IMR-90 (cell line): ENCODE results near the gene OGFOD3. TPM values are rescaled to one million over a fixed set of nuclear protein-coding genes. Genes with fewer than 3 reads are reported as not detected.

Experiments
- ATAC-seq: fragments of 200-7000 bp; cut with Tn5 transposase; 2 replicates; pipeline ENCODE4 v1.9.1; 2020; ENCODE audit warnings: low read depth, mild to moderate bottlenecking, moderate library complexity
- BruUV-seq: library from RNA; stranded (reverse); fragments of 400-500 nt; replicated peaks from 2 replicates; lab custom pipeline; 2021; lab: Mats Ljungman, UMichigan
- CTCF ChIA-PET: fragments of 300-600 bp; formaldehyde crosslinking; extraction: SDS; loops from one replicate; lab custom pipeline; 2021; ENCODE audit warnings: antibody characterized with exemption; lab: Yijun Ruan, JAX
- POLR2A ChIA-PET: fragments of 300-600 bp; sonication (Branson Sonifier 250); formaldehyde crosslinking; loops from one replicate; lab custom pipeline; 2022; ENCODE audit warnings: antibody characterized with exemption; ENCODE audit not compliant: unreplicated experiment; lab: Charles Lee
- DNase-seq: peaks from one replicate; pipeline ENCODE4 v3.0.0; 2013
- H2AFZ ChIP-seq: replicated peaks from 2 replicates; pipeline ENCODE3; 2013; ENCODE audit warnings: low read length, mild to moderate bottlenecking; ENCODE audit not compliant: poor library complexity
- H2AK5ac ChIP-seq: 2 replicates; pipeline ENCODE4 v1.6.1; 2013; ENCODE audit warnings: low read depth, low read length, inconsistent platforms
- H2AK9ac ChIP-seq: replicated peaks from 2 replicates; pipeline ENCODE3; 2013; ENCODE audit warnings: mild to moderate bottlenecking, low read depth, low read length, moderate library complexity; ENCODE audit not compliant: poor library complexity
- H2BK120ac ChIP-seq: 2 replicates; pipeline ENCODE4 v1.6.1; 2013; ENCODE audit warnings: low read depth, low read length, inconsistent platforms
- H2BK15ac ChIP-seq: 3 replicates; pipeline ENCODE4 v1.6.1; 2013; ENCODE audit warnings: low read depth, low read length, inconsistent platforms
- H2BK20ac ChIP-seq: 2 replicates; pipeline ENCODE4 v1.6.1; 2013; ENCODE audit warnings: low read depth, mild to moderate bottlenecking, inconsistent platforms, low read length, moderate library complexity
- H2BK5ac ChIP-seq: 2 replicates; pipeline ENCODE4 v1.6.1; 2013; ENCODE audit warnings: mild to moderate bottlenecking, low read depth, low read length, inconsistent platforms; ENCODE audit not compliant: poor library complexity, severe bottlenecking
- H3K14ac ChIP-seq: replicated peaks from 2 replicates; pipeline ENCODE4 v1.6.1; 2013; ENCODE audit warnings: low read depth, low read length, inconsistent platforms
- H3K18ac ChIP-seq: 2 replicates; pipeline ENCODE4 v1.6.1; 2013; ENCODE audit warnings: low read depth, low read length, control low read depth
- H3K23ac ChIP-seq: 2 replicates; pipeline ENCODE4 v1.6.1; 2013; ENCODE audit warnings: low read depth, low read length, inconsistent platforms
- H3K27ac ChIP-seq: 2 replicates; pipeline ENCODE4 v1.5.1; 2013; ENCODE audit warnings: mild to moderate bottlenecking, control low read depth, low read length; ENCODE audit not compliant: insufficient read depth
- H3K27me3 ChIP-seq: 2 replicates; pipeline ENCODE4 v1.6.1; 2013; ENCODE audit warnings: low read length; ENCODE audit not compliant: control insufficient read depth, insufficient read depth
- H3K36me3 ChIP-seq: 2 replicates; pipeline ENCODE4 v1.6.1; 2013; ENCODE audit warnings: low read length, mixed read lengths; ENCODE audit not compliant: control insufficient read depth, insufficient read depth
- H3K4ac ChIP-seq: 2 replicates; pipeline ENCODE4 v1.6.1; 2013; ENCODE audit warnings: low read depth, low read length, inconsistent platforms
- H3K4me1 ChIP-seq: 2 replicates; pipeline ENCODE4 v1.6.1; 2013; ENCODE audit warnings: low read length, mixed read lengths; ENCODE audit not compliant: control insufficient read depth, insufficient read depth
- H3K4me2 ChIP-seq: 2 replicates; pipeline ENCODE4 v1.6.1; 2013; ENCODE audit warnings: low read depth, mild to moderate bottlenecking, control low read depth, low read length, moderate library complexity
- H3K4me3 ChIP-seq: 2 replicates; pipeline ENCODE4 v1.5.1; 2013; ENCODE audit warnings: low read depth, mild to moderate bottlenecking, control low read depth, low read length, moderate library complexity; ENCODE audit not compliant: insufficient read depth
- H3K56ac ChIP-seq: 2 replicates; pipeline ENCODE4 v1.6.1; 2013; ENCODE audit warnings: low read length, inconsistent platforms; ENCODE audit not compliant: insufficient read depth; ENCODE audit errors: extremely low read depth
- H3K79me1 ChIP-seq, 2 experiments: 2 replicates each; pipeline ENCODE4 v1.6.1; 2013; ENCODE audit warnings: low read length in 2 of 2, inconsistent platforms in 1 of 2, low read depth in 1 of 2
- H3K9ac ChIP-seq: 2 replicates; pipeline ENCODE4 v1.6.1; 2013; ENCODE audit warnings: low read depth, low read length, control low read depth
- H3K9me1 ChIP-seq: 2 replicates; pipeline ENCODE4 v1.6.1; 2013; ENCODE audit warnings: low read length, inconsistent platforms; ENCODE audit not compliant: insufficient read depth
- H3K9me3 ChIP-seq: 2 replicates; pipeline ENCODE4 v1.6.1; 2013; ENCODE audit warnings: low read length; ENCODE audit not compliant: control insufficient read depth, insufficient read depth
- H4K20me1 ChIP-seq: 2 replicates; pipeline ENCODE4 v1.6.1; 2013; ENCODE audit warnings: low read length, inconsistent platforms; ENCODE audit not compliant: insufficient read depth
- H4K5ac ChIP-seq: 2 replicates; pipeline ENCODE4 v1.6.1; 2013; ENCODE audit warnings: mild to moderate bottlenecking, low read depth, low read length, control low read depth
- H4K8ac ChIP-seq, 2 experiments: 2 replicates each; pipeline ENCODE4 v1.6.1; 2013; ENCODE audit warnings: low read depth in 2 of 2, low read length in 2 of 2, control low read depth in 1 of 2, inconsistent platforms in 1 of 2
- H4K91ac ChIP-seq: 2 replicates; pipeline ENCODE4 v1.6.1; 2013; ENCODE audit warnings: low read depth, low read length, inconsistent platforms; ENCODE audit not compliant: insufficient read depth
- FOS ChIP-seq: fragments of 150-350 bp; IDR thresholded peaks from 2 replicates; pipeline ENCODE4 v1.6.1; 2016; ENCODE audit warnings: low read depth, low read length
- POLR2A ChIP-seq: IDR thresholded peaks from 2 replicates; pipeline ENCODE4 v1.6.1; 2012; ENCODE audit warnings: mild to moderate bottlenecking, low read depth, low read length
- RAD21 ChIP-seq: IDR thresholded peaks from 2 replicates; pipeline ENCODE4 v1.6.1; 2012; ENCODE audit warnings: low read length, improper control_type of control experiment
- WGBS, 2 experiments: methylation state at CpG; one replicate each; pipeline versions ENCODE4 v1.1.5 to v1.1.7; 2013; ENCODE audit warnings: missing lambda C conversion rate in 2 of 2; ENCODE audit not compliant: insufficient read length in 1 of 2; ENCODE audit errors: extremely low coverage in 2 of 2; 5-methylcytosine and 5-hydroxymethylcytosine counted together
- dilution Hi-C: fragments of 300-500 bp; cut with HindIII; formaldehyde crosslinking; loops from one replicate; pipeline ENCODE4 v1.14.3; 2018; ENCODE audit warnings: low sequenced_read_pairs; ENCODE audit not compliant: unreplicated experiment
- in situ Hi-C: fragments of 300-500 bp; cut with MboI; formaldehyde crosslinking; loops from 3 replicates; pipeline ENCODE4 v1.14.3; 2019; ENCODE audit warnings: low sequenced_read_pairs, inconsistent platforms, mixed read lengths
- intact Hi-C: fragments of 100-400 bp; cut with micrococcal nuclease; formaldehyde crosslinking; loops from 2 replicates; pipeline ENCODE4 v1.10.0; 2022
- polyA plus RNA-seq, 3 experiments: library from polyadenylated mRNA; depleted of rRNA; stranded (reverse); fragments of >200 nt; gene quantifications; 2 replicates each; pipeline ENCODE4 v1.2.3, GENCODE V29; 2012; ENCODE audit warnings: low replicate concordance in 1 of 3
- total RNA-seq: library from RNA; depleted of rRNA; stranded (reverse); fragments of >200 nt; gene quantifications from 2 replicates; pipeline ENCODE4 v1.2.3, GENCODE V29; 2012

OGFOD3 gene
- total and polyA plus RNA-seq, 2 of the 4 experiments (the other 2 are of a cell fraction) = 25.3 to 33.4 TPM

DNA sequence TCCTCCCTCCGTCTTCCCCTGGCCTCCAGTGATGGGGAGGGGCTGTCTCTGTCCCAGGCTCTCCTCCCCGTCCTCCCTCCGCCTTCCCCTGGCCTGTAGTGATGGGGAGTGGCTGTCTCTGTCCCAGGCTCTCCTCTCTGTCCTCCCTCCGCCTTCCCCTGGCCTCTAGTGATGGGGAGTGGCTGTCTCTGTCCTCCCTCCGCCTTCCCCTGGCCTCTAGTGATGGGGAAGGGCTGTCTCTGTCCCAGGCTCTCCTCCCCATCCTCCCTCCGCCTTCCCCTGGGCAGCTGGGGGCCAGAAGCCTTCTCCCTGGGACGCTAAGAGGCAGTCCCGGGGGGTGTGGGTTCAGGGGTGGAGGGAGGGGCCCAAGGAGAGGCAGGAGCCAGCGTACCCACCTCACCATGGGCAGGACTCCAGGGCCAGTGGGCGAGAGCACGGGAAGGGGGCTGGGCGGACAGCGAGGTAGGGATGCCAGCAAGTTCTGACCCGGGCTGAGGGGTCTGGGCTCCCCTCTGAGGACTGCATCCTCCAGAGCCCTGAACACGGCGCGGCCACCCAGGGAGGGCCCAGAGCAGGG lies 32.0 kb downstream of the OGFOD3 start:
- dilution Hi-C loops = no loop called here
- no peak overlapping the region for H3K18ac ChIP-seq
- CTCF ChIA-PET = no interaction called here

More for the DNA sequence above, 32.0 kb downstream of the OGFOD3 start:
- Histone ChIP-seq H3K4me3 (no peak overlapping the region), H2AK9ac (no peak overlapping the region), H3K9me1 (peaks cover 3% of the 10 kb centered on the region; the same call in 1 of the 2 replicates), H3K79me1 (no peaks in the 10 kb centered on the region), H4K5ac (no peak overlapping the region), H2AK5ac (no peak overlapping the region), H3K27ac (no peak overlapping the region), H2AFZ (no peak overlapping the region), H2BK120ac (no peak overlapping the region), H3K4me2 (no peak overlapping the region), H2BK15ac (no peak overlapping the region), H3K4me1 (peaks cover 2% of the 10 kb centered on the region), H2BK20ac (no peak overlapping the region), H3K9me3 (no peaks in the 10 kb centered on the region), H4K91ac (no peak overlapping the region), H3K27me3 (peaks cover 34% of the 10 kb centered on the region), H3K56ac (no peak overlapping the region), H3K4ac (no peak overlapping the region), H2BK5ac (no peak overlapping the region), H3K23ac (no peak overlapping the region), H4K20me1 (no peaks in the 10 kb centered on the region; the same call in 1 of the 2 replicates), H4K8ac (no peak overlapping the region), H3K36me3 (peaks cover 2% of the 10 kb centered on the region; the same call in 1 of the 2 replicates), H3K9ac (no peak overlapping the region), H3K14ac (no peak overlapping the region)
- ATAC-seq (no peak), DNase-seq (no peak)
- no TSS peak for BruUV-seq
- no peak for TF ChIP-seq RAD21
- no peak for TF ChIP-seq FOS
- TF ChIP-seq POLR2A = no peak
- POLR2A ChIA-PET = no interaction called here
- intact Hi-C loops = no loop called here
- whole genome bisulfite sequencing, 2 experiments = 17% methylated on average over 5 of the region's 17 CpGs; no CpG with 5 or more reads in 1 of the 2 experiments
- in situ Hi-C loops = no loop called here
